ENCODE measurements around the gene LLCFC1.

Gene LLCFC1

GRCh38 chr7:142961973-142962926 lies 23.0 kb downstream of the LLCFC1 start, which contains the start of gene KEL:
Gene KEL (minus strand): TSS chr7:142962363. CDS start chr7:142962206, 157 bp downstream.
- Histone ChIP-seq H4K20me1 (ENCODE audit: insufficient read depth, low read length) (no peaks in the 10 kb centered on the region), H3K9ac (ENCODE audit: low read length) (no peak within 1 kb of the TSS), H3K4me3 (ENCODE audit: low read length) (no peak within 1 kb of the TSS), H3K4me1 (ENCODE audit: low read length) (0 out of 2 replicates have a peak, but pooled peaks cover under 1% of the 10 kb centered on the region), H3K79me2 (ENCODE audit: low read length) (no peaks in the 10 kb centered on the region), H3K9me2 (replicated peaks; ENCODE audit: insufficient read depth, low read length) (no peaks in the 10 kb centered on the region), H2AFZ (ENCODE audit: low read length) (no peak within 1 kb of the TSS), H3K36me3 (replicated peaks; ENCODE audit: insufficient read depth, low read length) (no peaks in the 10 kb centered on the region), H3K4me2 (ENCODE audit: low read depth, low read length) (no peak within 1 kb of the TSS), H3F3A (ENCODE audit: insufficient read depth, low read length) (no peaks in the 10 kb centered on the region), H3K9me3 (replicated peaks; ENCODE audit: insufficient read depth, low read length) (no peaks in the 10 kb centered on the region), H3K27ac (ENCODE audit: low read length) (no peak within 1 kb of the TSS), H3K27me3 (replicated peaks; ENCODE audit: insufficient read depth, low read length) (no peaks in the 10 kb centered on the region)
- DNase-seq: no peak
- no peak for TF ChIP-seq EZH2 (optimal IDR thresholded peaks at IDR 0.05; ENCODE audit: low read depth, low read length)
- no peak for TF ChIP-seq EZH2phosphoT487 (IDR thresholded peaks at IDR 0.05; ENCODE audit: low read length)
- no peak for TF ChIP-seq CTCF (IDR thresholded peaks at IDR 0.05; ENCODE audit: low read length)

DNA sequence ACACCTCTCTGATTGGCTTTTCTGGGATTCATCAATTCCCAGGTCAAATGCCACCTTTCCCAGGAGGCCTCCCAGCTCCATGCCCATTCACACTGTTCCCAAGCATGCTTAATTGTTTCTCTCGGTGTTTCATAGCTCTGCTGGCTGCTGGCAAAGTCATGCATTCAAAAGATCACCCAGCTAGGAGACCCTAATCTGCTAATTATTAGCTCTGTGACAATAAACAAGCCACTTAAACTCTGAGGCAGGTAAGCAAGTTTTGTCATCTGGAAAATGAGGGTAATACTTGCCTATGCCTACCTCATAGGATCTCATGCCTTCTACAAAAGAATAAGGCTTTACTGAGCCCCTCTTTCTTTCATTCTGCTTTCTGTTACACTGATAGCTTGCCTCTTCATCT lies 23.7 kb downstream of the LLCFC1 start:
- no peaks in the 10 kb centered on the region for H3F3A ChIP-seq (ENCODE audit: insufficient read depth, low read length)
- H3K4me1 ChIP-seq (ENCODE audit: low read length): no peaks in the 10 kb centered on the region
- no peaks in the 10 kb centered on the region for H3K27me3 ChIP-seq (replicated peaks; ENCODE audit: insufficient read depth, low read length)
- no peak overlapping the region for H3K4me2 ChIP-seq (ENCODE audit: low read depth, low read length)
- TF ChIP-seq CTCF (IDR thresholded peaks at IDR 0.05; ENCODE audit: low read length) (no peak), EZH2phosphoT487 (IDR thresholded peaks at IDR 0.05; ENCODE audit: low read length) (no peak)
- no peak overlapping the region for H3K27ac ChIP-seq (ENCODE audit: low read length)
- H2AFZ ChIP-seq (ENCODE audit: low read length): no peak overlapping the region
- no peaks in the 10 kb centered on the region for H3K9me3 ChIP-seq (replicated peaks; ENCODE audit: insufficient read depth, low read length)
- no peaks in the 10 kb centered on the region for H3K79me2 ChIP-seq (ENCODE audit: low read length)
- H3K36me3 ChIP-seq (replicated peaks; ENCODE audit: insufficient read depth, low read length): no peaks in the 10 kb centered on the region
- no peak overlapping the region for H3K4me3 ChIP-seq (ENCODE audit: low read length)
- no peak for DNase-seq
- H3K9me2 ChIP-seq (replicated peaks; ENCODE audit: insufficient read depth, low read length): no peaks in the 10 kb centered on the region
- H3K9ac ChIP-seq (ENCODE audit: low read length): no peak overlapping the region
- H4K20me1 ChIP-seq (ENCODE audit: insufficient read depth, low read length): no peaks in the 10 kb centered on the region

GRCh38 chr7:142963993-142964392 lies 24.7 kb downstream of the LLCFC1 start:
- Histone ChIP-seq H3K36me3 (replicated peaks; ENCODE audit: insufficient read depth, low read length) (no peaks in the 10 kb centered on the region), H3K4me3 (ENCODE audit: low read length) (no peak overlapping the region), H3F3A (ENCODE audit: insufficient read depth, low read length) (no peaks in the 10 kb centered on the region), H3K27me3 (replicated peaks; ENCODE audit: insufficient read depth, low read length) (no peaks in the 10 kb centered on the region), H3K27ac (ENCODE audit: low read length) (no peak overlapping the region), H3K9me2 (replicated peaks; ENCODE audit: insufficient read depth, low read length) (no peaks in the 10 kb centered on the region), H3K79me2 (ENCODE audit: low read length) (no peaks in the 10 kb centered on the region), H3K9ac (ENCODE audit: low read length) (no peak overlapping the region), H2AFZ (ENCODE audit: low read length) (no peak overlapping the region), H3K9me3 (replicated peaks; ENCODE audit: insufficient read depth, low read length) (no peaks in the 10 kb centered on the region), H4K20me1 (ENCODE audit: insufficient read depth, low read length) (no peaks in the 10 kb centered on the region), H3K4me1 (ENCODE audit: low read length) (no peaks in the 10 kb centered on the region), H3K4me2 (ENCODE audit: low read depth, low read length) (no peak overlapping the region)
- no peak for DNase-seq
- no peak for TF ChIP-seq EZH2 (optimal IDR thresholded peaks at IDR 0.05; ENCODE audit: low read depth, low read length)
- TF ChIP-seq EZH2phosphoT487 (IDR thresholded peaks at IDR 0.05; ENCODE audit: low read length): no peak
- TF ChIP-seq CTCF (IDR thresholded peaks at IDR 0.05; ENCODE audit: low read length): no peak

Measured in MM.1S (cell line).